ENCODE results near the gene AKT3. TPM values are rescaled to one million over a fixed set of nuclear protein-coding genes. Genes with fewer than 3 reads are reported as not detected.
"Not testable (repeated sequence)": the region's sequence is repeated elsewhere in the genome, so short reads cannot be mapped to it uniquely, and the experiment has no call there.

AKT3 gene
- total and polyA plus RNA-seq, 2 experiments from 2014 or later, result 3.5 to 13.0 TPM

DNA sequence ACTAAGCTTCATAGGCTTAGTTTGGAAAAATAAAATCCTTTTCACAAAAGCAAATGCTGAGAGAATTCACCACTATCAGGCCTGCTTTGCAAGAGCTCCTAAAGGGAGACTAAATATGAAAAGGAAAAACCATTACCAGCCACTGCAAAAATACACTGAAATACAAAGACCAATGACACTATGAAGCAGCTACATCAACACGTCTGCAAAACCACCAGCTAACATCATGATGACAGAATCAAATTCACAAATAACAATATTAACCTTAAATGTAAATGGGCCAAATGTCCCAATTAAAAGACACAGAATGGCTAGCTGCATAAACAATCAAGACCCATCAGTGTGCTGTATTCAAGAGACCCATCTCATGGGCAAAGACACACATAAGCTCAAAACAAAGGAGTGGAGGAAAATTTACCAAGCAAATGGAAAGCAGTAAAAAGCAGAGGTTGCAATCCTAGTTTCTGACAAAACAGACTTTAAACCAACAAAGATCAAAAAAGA, 28.8 kb downstream of the AKT3 start:
- Histone ChIP-seq H2AFZ (no peak overlapping the region), H4K20me1 (ENCODE audit: insufficient read depth, poor library complexity, severe bottlenecking) (no peaks in the 10 kb centered on the region), H3K36me3 (replicated peaks; ENCODE audit: insufficient read depth, low read depth) (no peaks in the 10 kb centered on the region), H3K4me3 (no peak overlapping the region), H3K27ac (no peak overlapping the region), H3K27me3 (no peaks in the 10 kb centered on the region), H3K9me3 (ENCODE audit: low read depth) (no peaks in the 10 kb centered on the region), H3K4me2 (no peak overlapping the region), H3K4me1 (ENCODE audit: insufficient read depth) (no peaks in the 10 kb centered on the region), H3K9me2 (replicated peaks; ENCODE audit: insufficient read depth) (no peaks in the 10 kb centered on the region), H3K79me2 (no peaks in the 10 kb centered on the region)
- DNase-seq (ENCODE audit: low spot score), result no peak
- TF ChIP-seq EZH2phosphoT487 (IDR thresholded peaks at IDR 0.05; ENCODE audit: low read depth, severe bottlenecking, unreplicated experiment), result no peak
- TF ChIP-seq, protein P1, sequence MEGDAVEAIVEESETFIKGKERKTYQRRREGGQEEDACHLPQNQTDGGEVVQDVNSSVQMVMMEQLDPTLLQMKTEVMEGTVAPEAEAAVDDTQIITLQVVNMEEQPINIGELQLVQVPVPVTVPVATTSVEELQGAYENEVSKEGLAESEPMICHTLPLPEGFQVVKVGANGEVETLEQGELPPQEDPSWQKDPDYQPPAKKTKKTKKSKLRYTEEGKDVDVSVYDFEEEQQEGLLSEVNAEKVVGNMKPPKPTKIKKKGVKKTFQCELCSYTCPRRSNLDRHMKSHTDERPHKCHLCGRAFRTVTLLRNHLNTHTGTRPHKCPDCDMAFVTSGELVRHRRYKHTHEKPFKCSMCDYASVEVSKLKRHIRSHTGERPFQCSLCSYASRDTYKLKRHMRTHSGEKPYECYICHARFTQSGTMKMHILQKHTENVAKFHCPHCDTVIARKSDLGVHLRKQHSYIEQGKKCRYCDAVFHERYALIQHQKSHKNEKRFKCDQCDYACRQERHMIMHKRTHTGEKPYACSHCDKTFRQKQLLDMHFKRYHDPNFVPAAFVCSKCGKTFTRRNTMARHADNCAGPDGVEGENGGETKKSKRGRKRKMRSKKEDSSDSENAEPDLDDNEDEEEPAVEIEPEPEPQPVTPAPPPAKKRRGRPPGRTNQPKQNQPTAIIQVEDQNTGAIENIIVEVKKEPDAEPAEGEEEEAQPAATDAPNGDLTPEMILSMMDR (IDR thresholded peaks at IDR 0.05; ENCODE audit: poor library complexity), result no peak
- TF ChIP-seq EZH2 (IDR thresholded peaks at IDR 0.05; ENCODE audit: borderline replicate concordance), result no peak
- WGBS (ENCODE audit: low lambda C conversion rate, missing lambda C conversion rate), result 100% methylated on average over 1 of the region's 1 CpG

DNA sequence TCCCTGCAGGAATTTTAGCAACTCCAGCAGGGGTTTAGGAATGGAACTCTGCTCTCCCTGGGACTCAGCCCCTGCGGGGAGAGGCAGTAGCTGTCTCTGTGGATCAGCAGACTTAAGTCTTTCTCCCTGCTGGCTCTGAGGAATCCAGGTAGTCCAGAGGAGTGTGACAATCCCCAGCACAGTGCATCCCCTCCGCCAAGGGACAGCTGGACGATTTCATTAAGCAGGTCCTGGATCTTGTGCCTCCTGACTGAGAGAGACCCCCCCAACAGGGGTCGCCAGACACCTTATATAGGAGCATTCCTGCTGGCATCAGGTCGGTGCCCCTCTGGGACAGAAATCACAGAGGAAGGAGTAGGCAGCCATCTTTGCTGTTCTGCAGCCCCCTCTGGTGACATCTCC, 30.6 kb downstream of the AKT3 start:
- WGBS (ENCODE audit: low lambda C conversion rate, missing lambda C conversion rate), result 90% methylated on average over 5 of the region's 5 CpGs
- Histone ChIP-seq H3K27me3 (no peaks in the 10 kb centered on the region), H3K4me1 (ENCODE audit: insufficient read depth) (no peaks in the 10 kb centered on the region), H2AFZ (no peak overlapping the region), H4K20me1 (ENCODE audit: insufficient read depth, poor library complexity, severe bottlenecking) (no peaks in the 10 kb centered on the region), H3K4me2 (no peak overlapping the region), H3K79me2 (no peaks in the 10 kb centered on the region), H3K9me2 (replicated peaks; ENCODE audit: insufficient read depth) (no peaks in the 10 kb centered on the region), H3K36me3 (replicated peaks; ENCODE audit: insufficient read depth, low read depth) (no peaks in the 10 kb centered on the region), H3K27ac (no peak overlapping the region), H3K4me3 (no peak overlapping the region), H3K9me3 (ENCODE audit: low read depth) (no peaks in the 10 kb centered on the region)
- DNase-seq (ENCODE audit: low spot score), result no peak
- no peak for TF ChIP-seq EZH2 (IDR thresholded peaks at IDR 0.05; ENCODE audit: borderline replicate concordance)

DNA sequence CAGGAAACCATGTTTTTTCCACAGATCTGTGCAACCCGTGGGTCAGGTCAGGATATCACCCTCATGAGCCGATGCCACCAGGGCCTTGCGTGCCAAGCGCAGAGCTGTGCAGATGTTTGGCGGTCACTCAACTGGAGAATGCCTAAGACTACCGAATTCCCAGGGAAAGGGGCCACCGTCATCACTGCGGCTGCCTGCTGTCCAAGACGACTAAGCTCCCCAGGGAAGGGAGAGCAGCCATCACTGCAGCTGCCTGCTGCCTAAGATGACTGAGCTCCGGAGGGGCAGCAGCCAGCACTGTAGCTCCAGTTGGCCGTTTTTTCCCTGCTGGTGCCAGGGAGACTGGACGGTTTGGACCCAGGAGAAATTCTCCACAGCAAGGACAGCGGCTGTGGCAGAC, 31.1 kb downstream of the AKT3 start:
- TF ChIP-seq EZH2phosphoT487 (IDR thresholded peaks at IDR 0.05; ENCODE audit: low read depth, severe bottlenecking, unreplicated experiment), result no peak
- H3K4me1 ChIP-seq (ENCODE audit: insufficient read depth), result no peaks in the 10 kb centered on the region
- H3K79me2 ChIP-seq, result no peaks in the 10 kb centered on the region
- H3K4me3 ChIP-seq, result no peak overlapping the region
- H2AFZ ChIP-seq, result no peak overlapping the region
- no peaks in the 10 kb centered on the region for H3K9me2 ChIP-seq (replicated peaks; ENCODE audit: insufficient read depth)
- H3K27ac ChIP-seq, result no peak overlapping the region
- no peak overlapping the region for H3K4me2 ChIP-seq
- no peaks in the 10 kb centered on the region for H4K20me1 ChIP-seq (ENCODE audit: insufficient read depth, poor library complexity, severe bottlenecking)
- H3K27me3 ChIP-seq, result no peaks in the 10 kb centered on the region
- no peaks in the 10 kb centered on the region for H3K36me3 ChIP-seq (replicated peaks; ENCODE audit: insufficient read depth, low read depth)
- no peaks in the 10 kb centered on the region for H3K9me3 ChIP-seq (ENCODE audit: low read depth)
- DNase-seq (ENCODE audit: low spot score), result no peak
- 94% methylated on average over 13 of the region's 13 CpGs for WGBS (ENCODE audit: low lambda C conversion rate, missing lambda C conversion rate)

DNA sequence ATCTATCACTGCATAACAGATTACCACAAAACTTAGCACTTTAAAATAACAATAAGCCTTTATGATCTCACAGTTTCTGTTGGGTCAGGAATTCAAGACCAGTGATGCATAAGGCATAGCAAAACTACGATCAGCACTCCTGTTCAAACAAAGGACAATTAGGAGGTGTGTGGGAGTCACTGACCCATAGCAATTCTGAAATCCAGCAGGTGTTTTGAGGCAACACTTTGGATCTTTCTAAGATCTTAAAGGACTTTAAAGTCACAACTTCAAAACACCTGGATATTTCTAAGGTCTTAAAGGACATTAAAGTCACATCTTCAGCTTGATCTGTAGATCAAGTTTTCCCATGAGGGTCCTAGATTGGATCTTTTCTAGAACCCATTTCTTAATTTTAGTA, 35.3 kb downstream of the AKT3 start:
- Histone ChIP-seq H3K4me2 (no peak overlapping the region), H3K9me3 (ENCODE audit: low read depth) (no peaks in the 10 kb centered on the region), H3K4me3 (no peak overlapping the region), H3K27ac (no peak overlapping the region), H3K9me2 (replicated peaks; ENCODE audit: insufficient read depth) (no peaks in the 10 kb centered on the region), H3K79me2 (no peaks in the 10 kb centered on the region), H3K4me1 (ENCODE audit: insufficient read depth) (no peaks in the 10 kb centered on the region), H4K20me1 (ENCODE audit: insufficient read depth, poor library complexity, severe bottlenecking) (no peaks in the 10 kb centered on the region), H2AFZ (no peak overlapping the region), H3K36me3 (replicated peaks; ENCODE audit: insufficient read depth, low read depth) (no peaks in the 10 kb centered on the region), H3K27me3 (no peaks in the 10 kb centered on the region)
- DNase-seq (ENCODE audit: low spot score), result no peak
- 85% methylated on average over 1 of the region's 1 CpG for WGBS (ENCODE audit: low lambda C conversion rate, missing lambda C conversion rate)
- no peak for TF ChIP-seq EZH2phosphoT487 (IDR thresholded peaks at IDR 0.05; ENCODE audit: low read depth, severe bottlenecking, unreplicated experiment)
- no peak for TF ChIP-seq EZH2 (IDR thresholded peaks at IDR 0.05; ENCODE audit: borderline replicate concordance)
- TF ChIP-seq, protein P1 (IDR thresholded peaks at IDR 0.05; ENCODE audit: poor library complexity), result no peak

DNA sequence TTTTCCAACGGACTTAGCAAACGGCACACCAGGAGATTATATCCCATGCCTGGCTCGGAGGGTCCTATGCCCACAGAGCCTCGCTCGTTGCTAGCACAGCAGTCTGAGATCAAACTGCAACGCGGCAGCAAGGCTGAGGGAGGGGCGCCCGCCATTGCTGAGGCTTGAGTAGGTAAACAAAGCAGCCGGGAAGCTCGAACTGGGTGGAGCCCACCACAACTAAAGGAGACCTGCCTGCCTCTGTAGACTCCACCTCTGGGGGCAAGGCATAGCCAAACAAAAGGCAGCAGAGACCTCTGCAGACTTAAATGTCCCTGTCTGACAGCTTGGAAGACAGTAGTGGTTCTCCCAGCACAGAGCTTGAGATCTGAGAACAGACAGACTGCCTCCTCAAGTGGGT, 42.7 kb downstream of the AKT3 start:
- H3K9me2 ChIP-seq (replicated peaks; ENCODE audit: insufficient read depth); H4K20me1 ChIP-seq (ENCODE audit: insufficient read depth, poor library complexity, severe bottlenecking); H3K4me1 ChIP-seq (ENCODE audit: insufficient read depth); H2AFZ ChIP-seq; H3K4me3 ChIP-seq; H3K27me3 ChIP-seq; H3K9me3 ChIP-seq (ENCODE audit: low read depth); H3K27ac ChIP-seq; H3K79me2 ChIP-seq; H3K36me3 ChIP-seq (replicated peaks; ENCODE audit: insufficient read depth, low read depth); DNase-seq (ENCODE audit: low spot score); H3K4me2 ChIP-seq: not testable (repeated sequence)
- 97% methylated on average over 11 of the region's 11 CpGs for WGBS (ENCODE audit: low lambda C conversion rate, missing lambda C conversion rate)
